ENCODE measurements around the gene FAM124B.

GRCh38 chr2:224347176-224348051 is 54.5 kb downstream of the FAM124B start:
- TF ChIP-seq RAD21 (IDR thresholded peaks at IDR 0.05) (no peak), CTCF (IDR thresholded peaks at IDR 0.05; ENCODE audit: low read depth, low read length, missing input control) (no peak), RXRA (IDR thresholded peaks at IDR 0.05) (no peak), GABPA (IDR thresholded peaks at IDR 0.05 in 1 of 2, conservative IDR thresholded peaks at IDR 0.05 in 1 of 2) (no peak), EGR1 (IDR thresholded peaks at IDR 0.05; ENCODE audit: low read depth in 2 of 2) (no peak), REST (IDR thresholded peaks at IDR 0.05) (no peak), ATF3 (IDR thresholded peaks at IDR 0.05) (no peak), TAF1 (conservative IDR thresholded peaks at IDR 0.05) (no peak), FOXA1 (IDR thresholded peaks at IDR 0.05) (no peak), MAX (IDR thresholded peaks at IDR 0.05) (no peak), SP1 (IDR thresholded peaks at IDR 0.05) (no peak), HNF4G (IDR thresholded peaks at IDR 0.05) (no peak), ZBTB33 (IDR thresholded peaks at IDR 0.05) (no peak)
